PFSK-1 (cell line): ENCODE results near the gene PLEKHG2.

Experiments used
- FOXP2 ChIP-seq: optimal IDR thresholded peaks from 2 replicates; pipeline ENCODE3; 2011; ENCODE audit warnings: borderline replicate concordance, control low read depth, inconsistent platforms; ENCODE audit not compliant: insufficient read depth; ENCODE audit errors: extremely low read length, extremely low read depth
- POLR2AphosphoS5 ChIP-seq: IDR thresholded peaks from 2 replicates; pipeline ENCODE4 v1.6.1; 2012; ENCODE audit warnings: low read depth, mild to moderate bottlenecking, control low read depth, low read length, moderate library complexity
- SIN3A ChIP-seq: IDR thresholded peaks from 2 replicates; pipeline ENCODE4 v1.6.1; 2012; ENCODE audit warnings: mild to moderate bottlenecking, low read length, moderate library complexity, borderline replicate concordance; ENCODE audit not compliant: insufficient read depth
- TAF1 ChIP-seq: IDR thresholded peaks from 2 replicates; pipeline ENCODE4 v1.6.1; 2012; ENCODE audit warnings: low read length, control low read depth, borderline replicate concordance; ENCODE audit not compliant: insufficient read depth
- TF ChIP-seq, protein P1 (sequence below), 2 experiments: IDR thresholded peaks; 2 replicates each; pipeline versions ENCODE4 v1.6.1 to v1.8.0; 2011 to 2012; ENCODE audit warnings: low read depth in 2 of 2, low read length in 2 of 2, control low read depth in 1 of 2, inconsistent platforms in 1 of 2, mild to moderate bottlenecking in 1 of 2, moderate library complexity in 1 of 2; ENCODE audit not compliant: insufficient read depth in 1 of 2

PLEKHG2 gene

GRCh38 chr19:39470724-39471339 is 58.4 kb downstream of the PLEKHG2 start:
- TF ChIP-seq TAF1 (no peak), POLR2AphosphoS5 (no peak), FOXP2 (no peak), SIN3A (no peak)
- TF ChIP-seq, protein P1, sequence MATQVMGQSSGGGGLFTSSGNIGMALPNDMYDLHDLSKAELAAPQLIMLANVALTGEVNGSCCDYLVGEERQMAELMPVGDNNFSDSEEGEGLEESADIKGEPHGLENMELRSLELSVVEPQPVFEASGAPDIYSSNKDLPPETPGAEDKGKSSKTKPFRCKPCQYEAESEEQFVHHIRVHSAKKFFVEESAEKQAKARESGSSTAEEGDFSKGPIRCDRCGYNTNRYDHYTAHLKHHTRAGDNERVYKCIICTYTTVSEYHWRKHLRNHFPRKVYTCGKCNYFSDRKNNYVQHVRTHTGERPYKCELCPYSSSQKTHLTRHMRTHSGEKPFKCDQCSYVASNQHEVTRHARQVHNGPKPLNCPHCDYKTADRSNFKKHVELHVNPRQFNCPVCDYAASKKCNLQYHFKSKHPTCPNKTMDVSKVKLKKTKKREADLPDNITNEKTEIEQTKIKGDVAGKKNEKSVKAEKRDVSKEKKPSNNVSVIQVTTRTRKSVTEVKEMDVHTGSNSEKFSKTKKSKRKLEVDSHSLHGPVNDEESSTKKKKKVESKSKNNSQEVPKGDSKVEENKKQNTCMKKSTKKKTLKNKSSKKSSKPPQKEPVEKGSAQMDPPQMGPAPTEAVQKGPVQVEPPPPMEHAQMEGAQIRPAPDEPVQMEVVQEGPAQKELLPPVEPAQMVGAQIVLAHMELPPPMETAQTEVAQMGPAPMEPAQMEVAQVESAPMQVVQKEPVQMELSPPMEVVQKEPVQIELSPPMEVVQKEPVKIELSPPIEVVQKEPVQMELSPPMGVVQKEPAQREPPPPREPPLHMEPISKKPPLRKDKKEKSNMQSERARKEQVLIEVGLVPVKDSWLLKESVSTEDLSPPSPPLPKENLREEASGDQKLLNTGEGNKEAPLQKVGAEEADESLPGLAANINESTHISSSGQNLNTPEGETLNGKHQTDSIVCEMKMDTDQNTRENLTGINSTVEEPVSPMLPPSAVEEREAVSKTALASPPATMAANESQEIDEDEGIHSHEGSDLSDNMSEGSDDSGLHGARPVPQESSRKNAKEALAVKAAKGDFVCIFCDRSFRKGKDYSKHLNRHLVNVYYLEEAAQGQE (IDR thresholded peaks at IDR 0.05; ENCODE audit: insufficient read depth in 1 of 2, low read depth in 2 of 2, low read length in 2 of 2) = no peak

DNA sequence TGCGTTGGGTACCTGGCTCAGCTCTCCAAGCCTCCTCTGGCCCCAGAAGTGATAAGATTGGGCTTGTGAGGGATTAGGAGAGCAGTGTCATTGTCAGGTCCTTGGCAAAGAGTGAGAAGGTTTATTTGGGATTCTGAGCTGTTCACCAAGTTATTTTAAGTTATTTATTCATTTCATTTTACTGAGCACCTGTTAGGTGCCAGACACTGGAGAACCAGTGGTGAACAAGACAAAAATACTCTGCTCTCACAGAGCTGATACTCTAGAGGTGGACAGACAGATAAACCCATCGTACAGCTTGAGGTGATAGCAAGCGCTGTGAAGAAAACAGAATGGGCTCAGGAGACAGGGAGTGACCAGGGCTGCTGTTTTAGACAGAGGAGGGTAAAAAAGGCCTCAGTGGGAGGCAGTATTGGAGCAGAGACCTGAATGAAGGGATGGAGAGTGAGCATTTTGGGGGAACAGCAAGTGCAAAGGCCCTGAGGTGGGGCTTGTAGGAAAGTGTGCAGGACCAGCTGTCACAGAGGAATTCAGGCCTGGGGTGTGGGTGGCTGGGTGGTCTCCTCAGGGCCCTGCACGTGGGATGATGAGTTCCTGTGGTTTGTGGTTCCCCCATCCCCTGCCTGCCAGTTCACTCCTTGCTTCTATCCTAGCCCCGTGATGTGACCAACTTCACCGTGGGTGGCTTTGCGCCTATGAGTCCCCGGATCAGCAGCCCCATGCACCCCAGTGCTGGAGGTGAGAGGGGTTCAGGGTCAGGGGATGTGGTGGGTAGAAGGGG is 59.5 kb downstream of the PLEKHG2 start:
- TF ChIP-seq FOXP2 = no peak
- no peak for TF ChIP-seq SIN3A
- TF ChIP-seq, protein P1 (IDR thresholded peaks at IDR 0.05; ENCODE audit: insufficient read depth in 1 of 2, low read depth in 2 of 2, low read length in 2 of 2) = no peak
- TF ChIP-seq POLR2AphosphoS5 = no peak
- no peak for TF ChIP-seq TAF1

DNA sequence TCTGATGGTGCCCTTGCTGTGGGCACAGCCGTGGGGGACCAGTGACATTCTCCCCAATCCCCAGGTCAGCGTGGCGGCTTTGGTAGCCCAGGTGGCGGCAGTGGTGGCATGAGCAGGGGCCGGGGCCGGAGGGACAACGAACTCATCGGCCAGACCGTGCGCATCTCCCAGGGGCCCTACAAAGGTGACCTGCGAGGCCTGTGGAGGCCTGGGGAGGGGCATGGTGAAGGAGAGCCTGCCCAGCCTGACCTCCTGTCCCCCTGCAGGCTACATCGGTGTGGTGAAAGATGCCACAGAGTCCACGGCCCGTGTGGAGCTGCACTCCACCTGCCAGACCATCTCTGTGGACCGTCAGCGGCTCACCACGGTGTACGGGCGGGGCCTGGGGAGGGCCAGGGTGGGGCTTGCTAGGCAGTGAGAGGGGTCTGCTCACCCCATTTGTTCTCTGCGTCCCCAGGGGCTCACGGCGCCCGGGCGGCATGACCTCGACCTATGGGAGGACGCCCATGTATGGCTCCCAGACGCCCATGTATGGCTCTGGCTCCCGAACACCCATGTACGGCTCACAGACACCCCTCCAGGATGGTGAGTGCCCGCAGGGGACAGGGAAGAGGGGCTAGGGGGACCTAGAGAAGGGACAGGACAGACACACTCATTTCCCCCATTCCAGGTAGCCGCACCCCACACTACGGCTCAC is 60.4 kb downstream of the PLEKHG2 start:
- TF ChIP-seq FOXP2 (no peak), SIN3A (no peak), POLR2AphosphoS5 (no peak), TAF1 (no peak)
- TF ChIP-seq, protein P1 (IDR thresholded peaks at IDR 0.05; ENCODE audit: insufficient read depth in 1 of 2, low read depth in 2 of 2, low read length in 2 of 2) = no peak

DNA sequence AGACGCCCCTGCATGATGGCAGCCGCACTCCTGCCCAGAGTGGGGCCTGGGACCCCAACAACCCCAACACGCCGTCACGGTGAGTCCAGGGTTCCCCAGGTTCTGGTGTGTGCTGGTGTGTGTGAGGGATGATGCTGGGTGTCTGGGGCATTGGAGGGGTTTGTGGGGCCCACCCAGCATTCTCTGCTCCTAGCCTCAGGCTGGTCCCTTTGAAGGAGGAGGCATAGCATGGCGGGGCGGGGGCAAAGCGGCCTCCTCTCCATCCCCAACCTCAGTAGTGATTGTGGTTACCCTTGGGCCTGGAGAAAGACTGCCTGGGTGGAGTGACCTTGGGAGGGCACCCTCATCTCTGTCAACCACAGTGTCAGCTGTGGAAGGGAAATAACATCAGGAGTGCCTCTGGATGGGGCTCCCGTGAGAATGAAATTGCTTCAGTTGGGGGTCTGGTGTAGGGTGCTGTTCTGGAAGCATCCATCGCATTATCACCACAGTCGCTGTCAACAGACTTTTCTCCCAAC is 61.0 kb downstream of the PLEKHG2 start:
- TF ChIP-seq, protein P1 (IDR thresholded peaks at IDR 0.05; ENCODE audit: insufficient read depth in 1 of 2, low read depth in 2 of 2, low read length in 2 of 2) = no peak
- TF ChIP-seq SIN3A (no peak), FOXP2 (no peak), TAF1 (no peak), POLR2AphosphoS5 (no peak)
